OCI-LY3 (cell line): ENCODE results near the gene CDK5RAP3.

ENCODE experiments used
- EZH2phosphoT487 ChIP-seq: fragments of 200-600 bp; shearing (Covaris generic); IDR thresholded peaks from 2 replicates; pipeline ENCODE4 v1.6.1; 2018; ENCODE audit warnings: antibody characterized with exemption, mixed run types, low read depth
- TF ChIP-seq, protein P1 (sequence below): fragments of 200-600, 300-600 bp; sonication (generic); IDR thresholded peaks from 2 replicates; pipeline ENCODE4 v1.5.1; 2014; ENCODE audit warnings: antibody characterized with exemption, low read length, low read depth

DNA sequence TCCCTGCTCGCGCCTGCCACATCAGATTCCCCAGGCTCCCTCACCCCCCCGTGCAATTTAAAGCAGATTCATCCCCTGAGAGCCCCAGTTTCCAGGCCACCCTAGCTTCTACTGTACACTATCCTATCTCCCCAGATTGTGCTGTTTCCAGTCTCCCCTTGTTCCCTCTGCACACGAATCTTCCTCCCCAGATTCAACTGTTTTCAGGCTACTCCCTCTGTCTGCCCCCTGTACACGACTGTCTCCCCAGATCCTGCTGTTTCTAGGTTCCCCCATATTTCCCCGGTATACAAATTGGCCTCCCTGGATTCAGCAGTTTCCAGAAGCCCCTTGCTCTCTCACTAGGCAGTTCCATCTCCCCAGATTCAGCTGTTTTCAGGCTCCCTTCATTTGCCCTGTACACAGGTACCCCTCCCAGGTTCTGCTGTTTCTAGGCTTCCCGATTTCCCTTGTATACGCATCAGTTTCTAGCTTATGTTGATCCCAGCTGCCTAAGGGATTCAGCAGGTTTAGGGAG is 43.7 kb downstream of the CDK5RAP3 start:
- TF ChIP-seq, protein P1, sequence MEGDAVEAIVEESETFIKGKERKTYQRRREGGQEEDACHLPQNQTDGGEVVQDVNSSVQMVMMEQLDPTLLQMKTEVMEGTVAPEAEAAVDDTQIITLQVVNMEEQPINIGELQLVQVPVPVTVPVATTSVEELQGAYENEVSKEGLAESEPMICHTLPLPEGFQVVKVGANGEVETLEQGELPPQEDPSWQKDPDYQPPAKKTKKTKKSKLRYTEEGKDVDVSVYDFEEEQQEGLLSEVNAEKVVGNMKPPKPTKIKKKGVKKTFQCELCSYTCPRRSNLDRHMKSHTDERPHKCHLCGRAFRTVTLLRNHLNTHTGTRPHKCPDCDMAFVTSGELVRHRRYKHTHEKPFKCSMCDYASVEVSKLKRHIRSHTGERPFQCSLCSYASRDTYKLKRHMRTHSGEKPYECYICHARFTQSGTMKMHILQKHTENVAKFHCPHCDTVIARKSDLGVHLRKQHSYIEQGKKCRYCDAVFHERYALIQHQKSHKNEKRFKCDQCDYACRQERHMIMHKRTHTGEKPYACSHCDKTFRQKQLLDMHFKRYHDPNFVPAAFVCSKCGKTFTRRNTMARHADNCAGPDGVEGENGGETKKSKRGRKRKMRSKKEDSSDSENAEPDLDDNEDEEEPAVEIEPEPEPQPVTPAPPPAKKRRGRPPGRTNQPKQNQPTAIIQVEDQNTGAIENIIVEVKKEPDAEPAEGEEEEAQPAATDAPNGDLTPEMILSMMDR, result no peak
- no peak for TF ChIP-seq EZH2phosphoT487
